HepG2 (cell line): ENCODE measurements around the gene CCDC57. TPM values are rescaled to one million over a fixed set of nuclear protein-coding genes. Genes with fewer than 3 reads are reported as not detected.
A peak's percentile ranks its signal among the peaks of the same experiment; 100 is the strongest.

Source experiments
- ATAC-seq: fragments of 200-7000 bp; cut with Tn5 transposase; 3 replicates; pipeline ENCODE4 v1.9.1; 2020; ENCODE audit warnings: mild to moderate bottlenecking, moderate library complexity
- BruUV-seq: library from RNA; stranded (reverse); fragments of 400-500 nt; replicated peaks from 2 replicates; lab custom pipeline; 2021; lab: Mats Ljungman, UMichigan
- CTCF ChIA-PET: fragments of 300-600 bp; formaldehyde crosslinking; extraction: SDS; loops from one replicate; lab custom pipeline; 2021; ENCODE audit warnings: low total read pairs, inconsistent platforms, low intra/inter-chr PET ratio; lab: Yijun Ruan, JAX
- POLR2A ChIA-PET: fragments of 350-600 bp; sonication (Branson Sonifier 250); formaldehyde crosslinking; loops from one replicate; lab custom pipeline; 2020; ENCODE audit warnings: antibody characterized with exemption, inconsistent platforms; lab: Yijun Ruan, JAX
- DNase-seq: peaks from one replicate; pipeline ENCODE4 v3.0.0-alpha.2; 2015; ENCODE audit warnings: low spot score
- FAIRE-seq: peaks from 3 replicates; lab custom pipeline; 2011; peaks lifted over from hg19 to GRCh38; lab: Jason Lieb, UNC
- H2AFZ ChIP-seq: one replicate; pipeline ENCODE4 v1.6.1; 2011; ENCODE audit warnings: low read length, inconsistent platforms
- H3K27ac ChIP-seq: fragments of 300-600 bp; 3 replicates; pipeline ENCODE4 v1.8.0; 2011; ENCODE audit warnings: mixed run types, mild to moderate bottlenecking, mixed read lengths, low read length, inconsistent platforms; ENCODE audit not compliant: insufficient read depth; ENCODE audit errors: extremely low read length
- H3K27me3 ChIP-seq, 2 experiments: fragments of 200-600 bp in 1 of 2; 2 replicates in 1 of 2; 3 replicates in 1 of 2; pipeline versions ENCODE4 v1.6.0 to v1.8.0; 2011; ENCODE audit warnings: low read length in 2 of 2, mild to moderate bottlenecking in 2 of 2, moderate library complexity in 2 of 2, inconsistent platforms in 1 of 2; ENCODE audit not compliant: insufficient read depth in 2 of 2, control insufficient read depth in 1 of 2
- H3K36me3 ChIP-seq, 2 experiments: fragments of 200-600 bp in 1 of 2; replicated peaks in 1 of 2; 2 replicates in 1 of 2; 3 replicates in 1 of 2; pipeline versions ENCODE4 v1.5.1 to v1.8.0; 2011; ENCODE audit warnings: low read length in 2 of 2, inconsistent platforms in 1 of 2; ENCODE audit not compliant: insufficient read depth in 2 of 2, control insufficient read depth in 1 of 2
- H3K4me1 ChIP-seq: 2 replicates; pipeline ENCODE4 v1.5.1; 2012; ENCODE audit warnings: low read length, inconsistent platforms; ENCODE audit not compliant: insufficient read depth
- H3K4me2 ChIP-seq: 2 replicates; pipeline ENCODE4 v1.6.0; 2011; ENCODE audit warnings: low read depth, low read length, inconsistent platforms
- H3K4me3 ChIP-seq, 3 experiments: fragments of 200-600 bp in 1 of 3; sonication (generic), shearing (Covaris generic) in 1 of 3; replicated peaks in 1 of 3; 2 replicates each; pipeline ENCODE4 v1.5.1; 2011 to 2016; ENCODE audit warnings: low read length in 3 of 3, inconsistent platforms in 2 of 3, low read depth in 2 of 3, mild to moderate bottlenecking in 2 of 3, control low read depth in 1 of 3, mixed read lengths in 1 of 3; ENCODE audit not compliant: insufficient read depth in 1 of 3
- H3K79me2 ChIP-seq: one replicate; pipeline ENCODE4 v1.6.1; 2011; ENCODE audit warnings: low read length, inconsistent platforms; ENCODE audit not compliant: insufficient read depth
- H3K9ac ChIP-seq: 2 replicates; pipeline ENCODE4 v1.6.0; 2011; ENCODE audit warnings: mild to moderate bottlenecking, low read depth, low read length, inconsistent platforms; ENCODE audit not compliant: insufficient read depth
- H3K9me3 ChIP-seq: 2 replicates; pipeline ENCODE4 v1.5.1; 2012; ENCODE audit warnings: mild to moderate bottlenecking, low read length
- H4K20me1 ChIP-seq: 2 replicates; pipeline ENCODE4 v1.6.0; 2011; ENCODE audit warnings: inconsistent platforms, mild to moderate bottlenecking, low read length, moderate library complexity; ENCODE audit not compliant: insufficient read depth
- ATF1 ChIP-seq: IDR thresholded peaks from 2 replicates; pipeline ENCODE4 v1.6.1; 2016; ENCODE audit warnings: mild to moderate bottlenecking, control low read depth
- DBP ChIP-seq: sonication (generic); formaldehyde crosslinking; IDR thresholded peaks from 2 replicates; pipeline ENCODE4 v1.4.0; 2020; ENCODE audit warnings: missing genetic modification reagents; ENCODE audit errors: not compliant biosample characterization
- DDIT3 ChIP-seq: sonication (generic); formaldehyde crosslinking; IDR thresholded peaks from 2 replicates; pipeline ENCODE4 v1.4.0; 2020; ENCODE audit warnings: mild to moderate bottlenecking, missing genetic modification reagents
- ERF ChIP-seq: IDR thresholded peaks from 2 replicates; pipeline ENCODE4 v1.6.1; 2018; ENCODE audit warnings: missing biosample characterization, missing genetic modification reagents
- MAFF ChIP-seq: IDR thresholded peaks from 2 replicates; pipeline ENCODE4 v1.6.1; 2011; ENCODE audit warnings: low read depth, low read length, improper control_type of control experiment
- MAFK ChIP-seq, 2 experiments: IDR thresholded peaks in 1 of 2; conservative IDR thresholded peaks in 1 of 2; 2 replicates each; pipeline ENCODE4 v1.6.1; 2011; ENCODE audit warnings: improper control_type of control experiment in 2 of 2, low read length in 2 of 2
- NFRKB ChIP-seq: fragments of 450-650 bp; IDR thresholded peaks from 2 replicates; pipeline ENCODE4 v1.6.1; 2017
- ZFP41 ChIP-seq: sonication (generic); formaldehyde crosslinking; IDR thresholded peaks from 2 replicates; pipeline ENCODE4 v1.4.0; 2020; ENCODE audit warnings: mild to moderate bottlenecking, missing genetic modification reagents, borderline replicate concordance
- ZNF282 ChIP-seq: fragments of 450-650 bp; IDR thresholded peaks from 2 replicates; pipeline ENCODE4 v1.6.1; 2018; ENCODE audit not compliant: partially characterized antibody
- ZNF33B ChIP-seq: sonication (generic); formaldehyde crosslinking; IDR thresholded peaks from 2 replicates; pipeline ENCODE4 v1.5.1; 2020; ENCODE audit warnings: mild to moderate bottlenecking, missing genetic modification reagents
- ZNF670 ChIP-seq: sonication (generic); formaldehyde crosslinking; IDR thresholded peaks from 2 replicates; pipeline ENCODE4 v1.8.0; 2022; ENCODE audit warnings: mild to moderate bottlenecking, missing genetic modification reagents, borderline replicate concordance
- ZNF816 ChIP-seq: sonication (generic); formaldehyde crosslinking; IDR thresholded peaks from 2 replicates; pipeline ENCODE4 v1.8.0; 2022; ENCODE audit warnings: missing genetic modification reagents, mild to moderate bottlenecking, borderline replicate concordance
- ZNF878 ChIP-seq: sonication (generic); formaldehyde crosslinking; IDR thresholded peaks from 2 replicates; pipeline ENCODE4 v1.8.1; 2023; ENCODE audit warnings: mild to moderate bottlenecking, missing genetic modification reagents, moderate library complexity
- WGBS: methylation state at CpG from one replicate; pipeline ENCODE4 v1.1.6; 2017; ENCODE audit warnings: low lambda C conversion rate; 5-methylcytosine and 5-hydroxymethylcytosine counted together
- in situ Hi-C: cut with HindIII; loops from 2 replicates; pipeline ENCODE4 v1.10.0; 2017; ENCODE audit warnings: low pct_unique_long_range_greater_than_20kb; ENCODE audit not compliant: extremely low pct_ligation_motif_present
- intact Hi-C: fragments of 100-400 bp; cut with micrococcal nuclease; formaldehyde crosslinking; loops from one replicate; pipeline ENCODE4 v1.10.0; 2022; ENCODE audit not compliant: unreplicated experiment
- polyA plus RNA-seq, 8 experiments: library from polyadenylated mRNA; depleted of rRNA in 3 of 8; stranded (reverse) in 7 of 8; unstranded in 1 of 8; fragments of >200 nt; fragmentation: Illumina TruSeq in 4 of 8; extraction: Trizol in 4 of 8; gene quantifications; 2 replicates each; pipeline versions ENCODE4 v1.2.1 to v1.2.3, GENCODE V29; 2011 to 2016; ENCODE audit warnings: low read depth in 4 of 8, missing spikeins in 1 of 8, mixed read lengths in 1 of 8; ENCODE audit not compliant: insufficient read depth in 1 of 8
- total RNA-seq, 5 experiments: library from RNA; depleted of rRNA; stranded (reverse); fragments of >200 nt; fragmentation: Illumina TruSeq; extraction: Trizol; gene quantifications; 2 replicates each; pipeline ENCODE4 v1.2.3, GENCODE V29; 2016; ENCODE audit warnings: low read depth in 1 of 5

CCDC57 gene
- total and polyA plus RNA-seq, 2 of the 13 experiments (the other 11 are each of a cell fraction or from before 2014, with no cell fraction given), result 59.3 to 59.9 TPM

GRCh38 chr17:82180776-82181528 is 31.7 kb downstream of the CCDC57 start:
- BruUV-seq, result no TSS peak
- ATAC-seq, result no peak
- intact Hi-C loops, result no loop called here
- H3K27ac ChIP-seq, result no peak overlapping the region
- ChIA-PET CTCF (no interaction called here), POLR2A (no interaction called here)
- peaks cover 4 to 23% of the 10 kb centered on the region in 2 experiments for H3K36me3 ChIP-seq
- H3K9me3 ChIP-seq, result no peaks in the 10 kb centered on the region
- no peaks in the 10 kb centered on the region for H3K79me2 ChIP-seq
- FAIRE-seq, result no peak
- no peaks in the 10 kb centered on the region for H4K20me1 ChIP-seq
- no peak for DNase-seq
- no peak overlapping the region for H3K4me3 ChIP-seq
- H3K9ac ChIP-seq, result no peak overlapping the region
- TF ChIP-seq MAFF, result peak; percentile 58
- TF ChIP-seq ZFP41 (CRISPR knock-in tag), result no peak
- TF ChIP-seq MAFK (conservative IDR thresholded peaks at IDR 0.05 in 1 of 2, IDR thresholded peaks at IDR 0.05 in 1 of 2; ENCODE audit: low read length in 2 of 2), result peak; percentile 67 to 82
- no peak for TF ChIP-seq ATF1 (CRISPR knock-in tag)
- TF ChIP-seq ZNF670 (CRISPR knock-in tag), result no peak
- no peak for TF ChIP-seq ZNF282
- no peak for TF ChIP-seq DDIT3 (CRISPR knock-in tag)
- no peak for TF ChIP-seq ZNF33B (CRISPR knock-in tag)
- TF ChIP-seq DBP, result no peak
- TF ChIP-seq ERF, result no peak
- TF ChIP-seq ZNF878, result no peak
- TF ChIP-seq ZNF816 (CRISPR knock-in tag), result no peak
- TF ChIP-seq NFRKB, result no peak
- peaks cover 6% of the 10 kb centered on the region for H3K4me1 ChIP-seq
- no peaks in the 10 kb centered on the region for H3K27me3 ChIP-seq
- WGBS, result 98% methylated on average over 31 of the region's 31 CpGs
- H3K4me2 ChIP-seq, result no peak overlapping the region
- H2AFZ ChIP-seq, result no peak overlapping the region
- in situ Hi-C loops, result no loop called here
